Spleen (tissue), 11 donors: Measurements from ENCODE around the gene RBMS3. TPM values are rescaled to one million over a fixed set of nuclear protein-coding genes. Genes with fewer than 3 reads are reported as not detected.

ENCODE experiments used
- DNase-seq: peaks from one replicate; pipeline ENCODE4 v3.0.0-alpha.2; 2020
- H3K27ac ChIP-seq, 8 donors: fragments of 200-600 bp; sonication (generic) in 7 of 8; 1 replicate in 4 of 8; 2 replicates in 4 of 8; pipeline versions ENCODE4 v1.5.0 to v1.8.0; 2016 to 2021; ENCODE audit warnings: inconsistent platforms in 4 of 8, mild to moderate bottlenecking in 4 of 8, moderate library complexity in 1 of 8
- H3K27me3 ChIP-seq, 7 donors: fragments of 200-600 bp; sonication (generic) in 6 of 7; replicated peaks in 1 of 7; 1 replicate in 4 of 7; 2 replicates in 3 of 7; pipeline versions ENCODE4 v1.5.0 to v1.8.0; 2016 to 2021; ENCODE audit warnings: inconsistent platforms in 3 of 7, mild to moderate bottlenecking in 1 of 7
- H3K36me3 ChIP-seq, 6 donors: fragments of 200-600 bp; sonication (generic) in 5 of 6; 1 replicate in 4 of 6; 2 replicates in 2 of 6; pipeline versions ENCODE4 v1.5.0 to v1.8.0; 2016 to 2021; ENCODE audit warnings: inconsistent platforms in 2 of 6
- H3K4me1 ChIP-seq, 6 donors: fragments of 200-600 bp; sonication (generic) in 5 of 6; 1 replicate in 3 of 6; 2 replicates in 3 of 6; pipeline versions ENCODE4 v1.5.0 to v1.8.0; 2016 to 2021; ENCODE audit warnings: inconsistent platforms in 3 of 6
- H3K4me3 ChIP-seq, 8 donors: fragments of 200-600 bp; sonication (generic) in 7 of 8; 1 replicate in 4 of 8; 2 replicates in 4 of 8; pipeline versions ENCODE4 v1.5.0 to v1.8.0; 2016 to 2021; ENCODE audit warnings: inconsistent platforms in 4 of 8, mild to moderate bottlenecking in 4 of 8, moderate library complexity in 2 of 8
- H3K9me3 ChIP-seq, 8 donors: fragments of 200-600 bp; sonication (generic) in 7 of 8; 1 replicate in 4 of 8; 2 replicates in 4 of 8; pipeline versions ENCODE4 v1.5.0 to v1.8.0; 2016 to 2021; ENCODE audit warnings: inconsistent platforms in 4 of 8
- POLR2A ChIP-seq, 3 donors: fragments of 450-650 bp; IDR thresholded peaks; one replicate each; pipeline ENCODE4 v1.5.1; 2017; ENCODE audit warnings: antibody characterized with exemption in 3 of 3, mild to moderate bottlenecking in 1 of 3
- POLR2AphosphoS5 ChIP-seq, 3 donors: sonication (generic); formaldehyde crosslinking; IDR thresholded peaks; one replicate each; pipeline ENCODE4 v1.5.1; 2017; ENCODE audit warnings: antibody characterized with exemption in 3 of 3
- WGBS, 5 donors: extraction: QIAGEN DNeasy Blood & Tissue Kit in 3 of 5; methylation state at CpG; one replicate each; pipeline versions ENCODE4 v1.1.5 to v1.1.7; 2013 to 2018; 5-methylcytosine and 5-hydroxymethylcytosine counted together
- intact Hi-C: fragments of 100-400 bp; cut with DNase I; formaldehyde crosslinking; loops from one replicate; pipeline ENCODE4 v1.15.0; 2023; ENCODE audit warnings: low total_unique reads
- polyA plus RNA-seq, 3 donors: library from polyadenylated mRNA; stranded (reverse); fragments of 200-250 nt; gene quantifications; one replicate each; pipeline ENCODE4 v1.2.1, GENCODE V29; 2013
- total RNA-seq, 7 donors: library from RNA; depleted of rRNA in 3 of 7; stranded (reverse); fragments of >200 nt in 3 of 7; fragmentation: NEBNext Ultra II Directional in 4 of 7; extraction: Animal tissue kit (Norgen Biotek cat#: 25700) in 4 of 7; gene quantifications; one replicate each; pipeline versions ENCODE4 v1.1.0 to v1.2.1, GENCODE V29; 2016 to 2021
- TF ChIP-seq, protein P1 (sequence below), 11 experiments: fragments of 200-600 bp in 7 of 11; fragments of 450-650 bp in 4 of 11; sonication (generic) in 4 of 11; IDR thresholded peaks in 8 of 11; conservative IDR thresholded peaks in 3 of 11; 1 replicate in 7 of 11; 2 replicates in 4 of 11; pipeline versions ENCODE4 v1.4.0 to v1.8.0; 2016 to 2021; ENCODE audit warnings: antibody characterized with exemption in 11 of 11, inconsistent platforms in 4 of 11, mild to moderate bottlenecking in 1 of 11
- donor health status: healthy with polysubstance abuse.
- donor health status: DM: no; HTN: no; CAD: no; lungs with moderate emphysema.
- donor health status: DM: no; HTN: no; CAD: no.
- donor health status: Bipolar disorder and iron deficiency.
- donor health status: healthy.
- donor health status: DM: no; HTN: no; CAD: no.
- donor health status: DM: yes; HTN: yes; CAD: no.

Gene RBMS3
- total and polyA plus RNA-seq, 10 donors, result 2.6 to 81.9 (median 52.5) TPM

GRCh38 chr3:29268651-29269050 is 12.2 kb upstream of the RBMS3 start:
- TF ChIP-seq POLR2AphosphoS5 (IDR thresholded peaks at IDR 0.05) (no peak), POLR2A (IDR thresholded peaks at IDR 0.05) (no peak)
- TF ChIP-seq, protein P1, sequence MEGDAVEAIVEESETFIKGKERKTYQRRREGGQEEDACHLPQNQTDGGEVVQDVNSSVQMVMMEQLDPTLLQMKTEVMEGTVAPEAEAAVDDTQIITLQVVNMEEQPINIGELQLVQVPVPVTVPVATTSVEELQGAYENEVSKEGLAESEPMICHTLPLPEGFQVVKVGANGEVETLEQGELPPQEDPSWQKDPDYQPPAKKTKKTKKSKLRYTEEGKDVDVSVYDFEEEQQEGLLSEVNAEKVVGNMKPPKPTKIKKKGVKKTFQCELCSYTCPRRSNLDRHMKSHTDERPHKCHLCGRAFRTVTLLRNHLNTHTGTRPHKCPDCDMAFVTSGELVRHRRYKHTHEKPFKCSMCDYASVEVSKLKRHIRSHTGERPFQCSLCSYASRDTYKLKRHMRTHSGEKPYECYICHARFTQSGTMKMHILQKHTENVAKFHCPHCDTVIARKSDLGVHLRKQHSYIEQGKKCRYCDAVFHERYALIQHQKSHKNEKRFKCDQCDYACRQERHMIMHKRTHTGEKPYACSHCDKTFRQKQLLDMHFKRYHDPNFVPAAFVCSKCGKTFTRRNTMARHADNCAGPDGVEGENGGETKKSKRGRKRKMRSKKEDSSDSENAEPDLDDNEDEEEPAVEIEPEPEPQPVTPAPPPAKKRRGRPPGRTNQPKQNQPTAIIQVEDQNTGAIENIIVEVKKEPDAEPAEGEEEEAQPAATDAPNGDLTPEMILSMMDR (IDR thresholded peaks at IDR 0.05 in 8 of 11, conservative IDR thresholded peaks at IDR 0.05 in 3 of 11), result no peak
- no peaks in the 10 kb centered on the region for H3K36me3 ChIP-seq
- H3K9me3 ChIP-seq, result no peaks in the 10 kb centered on the region
- H3K4me1 ChIP-seq, result no peaks in the 10 kb centered on the region
- DNase-seq, result no peak
- no peak overlapping the region for H3K4me3 ChIP-seq
- intact Hi-C loops, result no loop called here
- WGBS, 5 donors, result 90 to 95% (median 94%) methylated on average over 2 of the region's 2 CpGs
- H3K27ac ChIP-seq, result no peak overlapping the region
- H3K27me3 ChIP-seq, result no peaks in the 10 kb centered on the region

DNA sequence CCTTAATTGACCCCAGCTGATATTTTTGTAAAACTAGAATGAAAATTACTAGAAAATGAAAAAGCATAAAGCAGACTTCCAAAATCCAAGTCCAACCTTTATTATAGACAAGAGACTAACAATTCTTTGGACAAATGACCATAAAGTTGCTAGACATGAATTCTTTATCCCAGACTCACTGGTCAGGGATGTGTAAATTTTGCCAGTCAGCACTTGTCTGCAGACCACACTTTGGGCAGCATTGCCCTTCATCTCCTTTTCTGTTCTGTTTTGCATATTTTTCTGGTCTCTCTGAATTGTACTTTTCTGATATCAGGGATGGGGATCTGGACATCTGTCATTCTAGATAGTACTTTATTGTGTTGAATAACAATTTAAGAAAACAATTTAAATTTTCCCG is 10.1 kb upstream of the RBMS3 start:
- 86 to 98% (median 95%) methylated on average over 1 of the region's 1 CpG for WGBS, 5 donors
- Histone ChIP-seq H3K27me3 (no peaks in the 10 kb centered on the region), H3K36me3 (no peaks in the 10 kb centered on the region), H3K4me3 (no peak overlapping the region), H3K9me3 (no peaks in the 10 kb centered on the region), H3K4me1 (no peaks in the 10 kb centered on the region), H3K27ac (no peak overlapping the region)
- no peak for DNase-seq
- intact Hi-C loops, result no loop called here
- no peak for TF ChIP-seq POLR2A (IDR thresholded peaks at IDR 0.05)
- TF ChIP-seq, protein P1 (IDR thresholded peaks at IDR 0.05 in 8 of 11, conservative IDR thresholded peaks at IDR 0.05 in 3 of 11), result no peak
- no peak for TF ChIP-seq POLR2AphosphoS5 (IDR thresholded peaks at IDR 0.05)

DNA sequence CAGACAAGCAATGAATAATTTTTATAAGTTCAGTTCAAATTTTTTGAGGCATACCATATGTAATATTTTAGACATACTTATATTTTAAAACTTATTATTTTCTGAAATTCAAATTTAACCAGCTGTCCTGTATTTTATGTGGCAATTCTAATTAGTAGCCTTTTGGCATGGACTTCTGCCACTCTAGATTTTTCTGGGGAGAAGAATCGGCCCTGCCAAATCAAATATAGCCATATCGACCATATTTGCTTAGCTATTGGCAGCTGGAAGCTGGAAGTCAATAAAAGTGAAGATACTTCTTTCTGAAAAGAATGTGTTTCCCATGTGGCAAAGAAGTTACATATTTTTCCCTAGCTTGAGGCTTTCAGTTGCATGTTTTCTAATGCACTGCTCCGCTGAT is 9.4 kb upstream of the RBMS3 start:
- intact Hi-C loops, result no loop called here
- 83 to 95% (median 87%) methylated on average over 3 of the region's 3 CpGs for WGBS, 5 donors
- TF ChIP-seq, protein P1 (IDR thresholded peaks at IDR 0.05 in 8 of 11, conservative IDR thresholded peaks at IDR 0.05 in 3 of 11), result no peak
- TF ChIP-seq POLR2A (IDR thresholded peaks at IDR 0.05) (no peak), POLR2AphosphoS5 (IDR thresholded peaks at IDR 0.05) (no peak)

GRCh38 chr3:29274667-29275066 is 6.2 kb upstream of the RBMS3 start:
- Histone ChIP-seq H3K27ac (no peak overlapping the region), H3K27me3 (no peaks in the 10 kb centered on the region), H3K36me3 (no peaks in the 10 kb centered on the region), H3K4me1 (peaks cover 0 to 7% (median 3%) of the 10 kb centered on the region in 6 donors), H3K9me3 (no peaks in the 10 kb centered on the region), H3K4me3 (no peak overlapping the region)
- 88 to 96% (median 95%) methylated on average over 3 of the region's 3 CpGs for WGBS, 5 donors
- intact Hi-C loops, result no loop called here
- no peak for TF ChIP-seq POLR2A (IDR thresholded peaks at IDR 0.05)
- no peak for TF ChIP-seq POLR2AphosphoS5 (IDR thresholded peaks at IDR 0.05)
- TF ChIP-seq, protein P1 (IDR thresholded peaks at IDR 0.05 in 8 of 11, conservative IDR thresholded peaks at IDR 0.05 in 3 of 11), result no peak
- no peak for DNase-seq

More for the DNA sequence above, 9.4 kb upstream of the RBMS3 start:
- DNase-seq, result no peak
- Histone ChIP-seq H3K27ac (no peak overlapping the region), H3K27me3 (no peaks in the 10 kb centered on the region), H3K9me3 (no peaks in the 10 kb centered on the region), H3K36me3 (no peaks in the 10 kb centered on the region), H3K4me1 (no peaks in the 10 kb centered on the region), H3K4me3 (no peak overlapping the region)
